Measurements from ENCODE around the gene PACRG.

The PACRG gene

DNA sequence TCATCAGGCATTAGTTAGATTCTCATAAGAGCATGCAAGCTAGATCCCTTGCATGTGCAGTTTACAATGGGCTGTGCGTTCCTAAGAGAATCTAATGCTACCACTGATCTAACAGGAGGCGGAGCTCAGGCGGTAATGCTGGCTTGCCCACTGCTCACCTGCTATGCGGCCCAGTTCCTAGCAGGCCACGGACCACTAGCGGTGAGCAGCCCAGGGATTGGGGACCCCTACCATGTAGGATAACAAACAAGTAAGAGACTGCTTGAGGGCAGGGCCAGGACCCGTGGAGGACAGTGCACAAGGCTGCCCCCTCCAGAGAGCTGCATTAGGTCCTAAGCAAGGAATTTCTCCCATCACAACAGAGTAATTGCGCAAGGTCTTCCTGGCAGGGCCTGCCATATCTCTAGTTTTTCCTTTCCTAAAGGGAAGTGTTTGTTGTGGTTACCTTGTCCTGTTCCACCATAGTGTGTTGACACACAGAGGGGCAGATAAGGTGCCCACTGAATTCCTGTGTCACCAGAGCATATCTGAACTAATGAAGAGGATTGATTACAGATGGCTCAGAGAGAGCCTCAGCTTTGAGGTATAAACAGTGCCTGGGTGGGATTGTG lies 58.0 kb downstream of the PACRG start:
- TF ChIP-seq CTCF (conservative IDR thresholded peaks at IDR 0.05; ENCODE audit: low read depth, low read length), result no peak
- H3K4me3 ChIP-seq (ENCODE audit: low read length), result no peak overlapping the region
- DNase-seq (ENCODE audit: low read depth), result no peak

GRCh38 chr6:162798546-162799266 lies 70.9 kb downstream of the PACRG start:
- no peak for TF ChIP-seq CTCF (conservative IDR thresholded peaks at IDR 0.05; ENCODE audit: low read depth, low read length)
- no peak for DNase-seq (ENCODE audit: low read depth)
- H3K4me3 ChIP-seq (ENCODE audit: low read length), result no peak overlapping the region

- no peak for DNase-seq (ENCODE audit: low read depth)
- no peak for TF ChIP-seq CTCF (conservative IDR thresholded peaks at IDR 0.05; ENCODE audit: low read depth, low read length)
Measured at GRCh38 chr6:162814426-162814973, 86.7 kb downstream of the PACRG start.

DNA sequence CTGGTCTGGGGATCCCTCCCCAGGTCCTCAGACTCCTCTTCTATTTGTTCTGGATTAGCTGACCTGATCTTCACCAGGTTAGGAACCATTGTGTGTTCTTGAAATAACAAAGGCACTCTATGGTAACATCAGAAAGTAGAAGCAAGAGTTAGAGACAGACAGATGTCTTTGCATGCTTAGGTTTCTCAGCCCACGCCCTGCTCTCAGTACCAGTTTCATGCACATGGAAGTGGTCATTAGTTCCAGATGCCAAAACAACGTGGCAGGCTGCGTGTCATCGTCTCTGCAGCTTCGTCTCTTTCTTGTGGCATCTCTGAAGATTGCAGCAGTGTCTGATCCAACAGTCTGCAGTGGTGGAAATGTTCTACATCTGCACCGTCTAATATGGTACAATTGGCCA lies 89.4 kb downstream of the PACRG start:
- no peak for DNase-seq (ENCODE audit: low read depth)
- no peak for TF ChIP-seq CTCF (conservative IDR thresholded peaks at IDR 0.05; ENCODE audit: low read depth, low read length)
- no peak overlapping the region for H3K4me3 ChIP-seq (ENCODE audit: low read length)

More at GRCh38 chr6:162814426-162814973, 86.7 kb downstream of the PACRG start:
- H3K4me3 ChIP-seq (ENCODE audit: low read length), result no peak overlapping the region

GRCh38 chr6:162819284-162819683 lies 91.5 kb downstream of the PACRG start:
- DNase-seq (ENCODE audit: low read depth), result no peak
- H3K4me3 ChIP-seq (ENCODE audit: low read length), result no peak overlapping the region
- no peak for TF ChIP-seq CTCF (conservative IDR thresholded peaks at IDR 0.05; ENCODE audit: low read depth, low read length)

DNA sequence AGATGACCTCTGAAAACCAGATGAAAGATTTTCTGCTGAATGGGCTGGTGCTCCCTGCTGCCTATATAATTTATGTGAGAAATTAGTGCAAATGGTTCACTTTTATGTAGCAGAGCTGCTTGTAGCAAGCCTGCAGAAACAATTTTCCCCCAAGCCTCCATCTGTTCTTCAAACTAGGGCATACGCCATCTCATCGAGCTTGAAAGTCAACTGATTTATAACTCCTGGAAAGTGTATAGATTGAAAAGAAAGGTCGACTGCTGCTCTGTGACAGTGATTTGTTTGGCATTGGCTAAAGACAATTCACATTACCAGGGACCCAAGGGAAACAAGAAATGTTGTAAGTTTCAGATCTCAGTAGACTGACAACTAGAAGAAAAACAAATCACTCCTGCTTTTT lies 93.3 kb downstream of the PACRG start:
- no peak for DNase-seq (ENCODE audit: low read depth)
- no peak for TF ChIP-seq CTCF (conservative IDR thresholded peaks at IDR 0.05; ENCODE audit: low read depth, low read length)
- H3K4me3 ChIP-seq (ENCODE audit: low read length), result no peak overlapping the region

DNA sequence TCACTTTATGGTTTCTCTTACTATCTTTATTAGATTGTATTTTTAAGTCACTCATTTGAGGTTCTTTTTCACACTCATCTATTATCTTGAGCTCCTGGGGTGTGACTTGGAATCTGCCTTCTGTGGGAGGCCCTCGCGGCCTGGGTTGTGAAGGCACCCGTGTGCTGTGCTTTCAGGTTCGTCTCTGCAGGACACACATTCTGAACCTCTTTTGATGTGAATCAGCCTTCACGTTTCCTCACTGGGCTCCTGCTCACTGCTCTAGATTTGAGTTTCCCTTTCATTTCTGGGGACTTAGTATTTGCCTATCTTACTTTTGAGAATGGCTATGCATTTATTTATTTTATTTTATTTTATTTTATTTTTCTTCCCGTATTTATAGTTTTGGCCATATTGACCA lies 97.8 kb downstream of the PACRG start:
- H3K4me3 ChIP-seq (ENCODE audit: low read length), result no peak overlapping the region
- DNase-seq (ENCODE audit: low read depth), result no peak
- no peak for TF ChIP-seq CTCF (conservative IDR thresholded peaks at IDR 0.05; ENCODE audit: low read depth, low read length)
